H9 (cell line): ENCODE measurements around the gene CERS6. TPM values are rescaled to one million over a fixed set of nuclear protein-coding genes. Genes with fewer than 3 reads are reported as not detected.

Experiments
- DNase-seq: peaks from one replicate; pipeline ENCODE4 v3.0.0-alpha.2; 2017
- H2AFZ ChIP-seq: one replicate; pipeline ENCODE4 v1.6.1; 2013; ENCODE audit warnings: mild to moderate bottlenecking, low read length, control low read depth, moderate library complexity
- H2AK5ac ChIP-seq: 2 replicates; pipeline ENCODE4 v1.6.1; 2013; ENCODE audit warnings: low read length, control low read depth, mixed read lengths; ENCODE audit not compliant: insufficient read length
- H2BK120ac ChIP-seq: one replicate; pipeline ENCODE4 v1.6.1; 2013; ENCODE audit warnings: low read depth, mild to moderate bottlenecking, low read length, control low read depth, inconsistent platforms; ENCODE audit not compliant: poor library complexity, severe bottlenecking
- H2BK12ac ChIP-seq: 2 replicates; pipeline ENCODE4 v1.6.1; 2013; ENCODE audit warnings: low read length, control low read depth, mixed read lengths, low read depth; ENCODE audit not compliant: insufficient read length
- H2BK15ac ChIP-seq: 2 replicates; pipeline ENCODE4 v1.6.1; 2013; ENCODE audit warnings: low read depth, low read length, control low read depth
- H2BK20ac ChIP-seq: one replicate; pipeline ENCODE4 v1.6.1; 2013; ENCODE audit warnings: low read depth, mild to moderate bottlenecking, low read length, control low read depth, inconsistent platforms; ENCODE audit not compliant: poor library complexity, severe bottlenecking
- H2BK5ac ChIP-seq: 2 replicates; pipeline ENCODE4 v1.6.1; 2013; ENCODE audit warnings: low read length, control low read depth, mixed read lengths; ENCODE audit not compliant: insufficient read length
- H3K14ac ChIP-seq: 2 replicates; pipeline ENCODE4 v1.6.1; 2013; ENCODE audit warnings: low read length, control low read depth; ENCODE audit not compliant: insufficient read depth
- H3K18ac ChIP-seq: 2 replicates; pipeline ENCODE4 v1.6.1; 2013; ENCODE audit warnings: low read depth, mild to moderate bottlenecking, mixed read lengths, low read length, control low read depth; ENCODE audit not compliant: insufficient read length
- H3K23ac ChIP-seq: 2 replicates; pipeline ENCODE4 v1.6.1; 2013; ENCODE audit warnings: low read length, control low read depth, mixed read lengths, low read depth; ENCODE audit not compliant: insufficient read length
- H3K23me2 ChIP-seq: 2 replicates; pipeline ENCODE4 v1.6.1; 2013; ENCODE audit warnings: low read depth, mild to moderate bottlenecking, mixed read lengths, low read length, control low read depth; ENCODE audit not compliant: insufficient read length, poor library complexity, severe bottlenecking
- H3K27ac ChIP-seq: 2 replicates; pipeline ENCODE4 v1.5.1; 2013; ENCODE audit warnings: low read length, control low read depth, mixed read lengths, low read depth; ENCODE audit not compliant: insufficient read length
- H3K27me3 ChIP-seq: 2 replicates; pipeline ENCODE4 v1.6.1; 2013; ENCODE audit warnings: low read length, control low read depth, inconsistent platforms; ENCODE audit not compliant: insufficient read depth
- H3K4ac ChIP-seq: 2 replicates; pipeline ENCODE4 v1.6.1; 2013; ENCODE audit warnings: low read depth, mild to moderate bottlenecking, control low read depth, inconsistent platforms, low read length, moderate library complexity
- H3K4me1 ChIP-seq: 2 replicates; pipeline ENCODE4 v1.6.1; 2013; ENCODE audit warnings: low read length, control low read depth, inconsistent platforms; ENCODE audit not compliant: insufficient read depth
- H3K4me2 ChIP-seq: 2 replicates; pipeline ENCODE4 v1.6.1; 2013; ENCODE audit warnings: low read length, control low read depth, mixed read lengths; ENCODE audit not compliant: insufficient read length, insufficient read depth
- H3K56ac ChIP-seq: 2 replicates; pipeline ENCODE4 v1.6.1; 2013; ENCODE audit warnings: low read depth, mild to moderate bottlenecking, mixed read lengths, low read length, control low read depth; ENCODE audit not compliant: insufficient read length
- H3K79me1 ChIP-seq: 2 replicates; pipeline ENCODE4 v1.6.1; 2013; ENCODE audit warnings: low read depth, mild to moderate bottlenecking, moderate library complexity, low read length, control low read depth, inconsistent platforms; ENCODE audit not compliant: insufficient read depth, poor library complexity, severe bottlenecking
- H3K79me2 ChIP-seq: 2 replicates; pipeline ENCODE4 v1.6.1; 2013; ENCODE audit warnings: low read length, control low read depth, inconsistent platforms; ENCODE audit not compliant: insufficient read depth
- H3K9ac ChIP-seq: 2 replicates; pipeline ENCODE4 v1.6.1; 2013; ENCODE audit warnings: low read length, control low read depth, mixed read lengths; ENCODE audit not compliant: insufficient read length; ENCODE audit errors: extremely low read depth
- H3K9me3 ChIP-seq: one replicate; pipeline ENCODE4 v1.6.1; 2013; ENCODE audit warnings: low read depth, low read length, inconsistent platforms; ENCODE audit not compliant: control insufficient read depth
- H3T11ph ChIP-seq: one replicate; pipeline ENCODE4 v1.6.1; 2013; ENCODE audit warnings: mild to moderate bottlenecking, low read length, control low read depth, inconsistent platforms
- H4K20me1 ChIP-seq: one replicate; pipeline ENCODE4 v1.6.1; 2013; ENCODE audit not compliant: control insufficient read depth, insufficient read length, insufficient read depth
- H4K5ac ChIP-seq: 2 replicates; pipeline ENCODE4 v1.6.1; 2013; ENCODE audit warnings: low read depth, mild to moderate bottlenecking, mixed read lengths, low read length, control low read depth; ENCODE audit not compliant: insufficient read length
- H4K8ac ChIP-seq: replicated peaks from 2 replicates; pipeline ENCODE4 v1.6.1; 2013; ENCODE audit warnings: low read length, control low read depth, mixed read lengths, low read depth; ENCODE audit not compliant: insufficient read length
- H4K91ac ChIP-seq: 2 replicates; pipeline ENCODE4 v1.6.1; 2013; ENCODE audit warnings: low read depth, mild to moderate bottlenecking, moderate library complexity, mixed read lengths, low read length, control low read depth; ENCODE audit not compliant: insufficient read length
- H3K27ac Mint-ChIP-seq, 3 experiments: 2 replicates in 2 of 3; 3 replicates in 1 of 3; pipeline ENCODE4 v1.8.0; 2020 to 2021; ENCODE audit warnings: mixed read lengths in 3 of 3, mild to moderate bottlenecking in 1 of 3, moderate library complexity in 1 of 3
- H3K27me3 Mint-ChIP-seq: 2 replicates; pipeline ENCODE4 v1.8.0; 2021; ENCODE audit warnings: low read depth, mild to moderate bottlenecking, moderate library complexity, mixed read lengths
- H3K36me3 Mint-ChIP-seq, 3 experiments: 2 replicates in 2 of 3; 3 replicates in 1 of 3; pipeline ENCODE4 v1.8.0; 2020 to 2021; ENCODE audit warnings: low read depth in 3 of 3, mixed read lengths in 3 of 3; ENCODE audit not compliant: insufficient read depth in 1 of 3
- H3K4me1 Mint-ChIP-seq, 2 experiments: 2 replicates each; pipeline ENCODE4 v1.8.0; 2020; ENCODE audit warnings: mixed read lengths in 2 of 2
- H3K4me3 Mint-ChIP-seq, 2 experiments: 2 replicates in 1 of 2; 3 replicates in 1 of 2; pipeline ENCODE4 v1.8.0; 2020 to 2021; ENCODE audit warnings: mild to moderate bottlenecking in 2 of 2, mixed read lengths in 2 of 2, moderate library complexity in 1 of 2
- H3K9me3 Mint-ChIP-seq, 2 experiments: 2 replicates in 1 of 2; 3 replicates in 1 of 2; pipeline ENCODE4 v1.8.0; 2020; ENCODE audit warnings: mild to moderate bottlenecking in 2 of 2, mixed read lengths in 2 of 2, moderate library complexity in 1 of 2
- CTCF ChIP-seq: fragments of 200-600 bp; sonication (generic); conservative IDR thresholded peaks from 3 replicates; pipeline ENCODE4 v1.8.0; 2021; ENCODE audit warnings: antibody characterized with exemption, mild to moderate bottlenecking
- WGBS: extraction: QIAGEN DNeasy Blood & Tissue Kit; methylation state at CpG from one replicate; pipeline ENCODE4 v1.1.7; 2013; ENCODE audit warnings: missing lambda C conversion rate, low lambda C conversion rate, mixed read lengths; ENCODE audit not compliant: insufficient read length; ENCODE audit errors: extremely low coverage; 5-methylcytosine and 5-hydroxymethylcytosine counted together
- total RNA-seq: library from RNA; stranded (reverse); gene quantifications from 2 replicates; pipeline ENCODE4 v1.2.1, GENCODE V29; 2021

CERS6 gene
- total RNA-seq, 1 experiment from 2014 or later = 17.7 TPM

- Histone ChIP-seq H3K23me2 (no peaks in the 10 kb centered on the region), H3K27ac (no peak overlapping the region), H2BK12ac (no peak overlapping the region), H2AFZ (no peak overlapping the region), H4K5ac (no peak overlapping the region), H2BK5ac (no peak overlapping the region), H3K18ac (no peak overlapping the region), H3K23ac (no peak overlapping the region), H3K4ac (no peak overlapping the region), H4K20me1 (no peaks in the 10 kb centered on the region), H3K4me2 (no peak overlapping the region), H3K56ac (no peak overlapping the region), H3K79me1 (peaks cover 3% of the 10 kb centered on the region), H4K8ac (no peak overlapping the region), H2AK5ac (no peak overlapping the region), H3K4me1 (peaks cover 3% of the 10 kb centered on the region; the same call in 1 of the 2 replicates), H2BK15ac (no peak overlapping the region), H3K14ac (no peak overlapping the region), H4K91ac (no peak overlapping the region), H3K9me3 (no peaks in the 10 kb centered on the region), H3T11ph (no peak overlapping the region), H2BK20ac (no peak overlapping the region), H3K9ac (no peak overlapping the region), H3K27me3 (no peaks in the 10 kb centered on the region), H3K79me2 (peaks cover 2% of the 10 kb centered on the region; the same call in 1 of the 2 replicates), H2BK120ac (no peak overlapping the region)
- no CpG with 5 or more reads among the region's 9 CpGs for WGBS
- DNase-seq = no peak
- H3K9me3 Mint-ChIP-seq = no peaks in the 10 kb centered on the region
- no peak for TF ChIP-seq CTCF
- H3K27ac Mint-ChIP-seq = peak overlapping the region in 1 of 3 experiments; percentile 41; a peak in 2 of 7 replicates
- H3K27me3 Mint-ChIP-seq = no peaks in the 10 kb centered on the region
- no peak overlapping the region for H3K4me3 Mint-ChIP-seq
- peaks cover 29 to 52% of the 10 kb centered on the region in 2 experiments for H3K4me1 Mint-ChIP-seq
- H3K36me3 Mint-ChIP-seq = no peaks in the 10 kb centered on the region
Measured at GRCh38 chr2:168482952-168483831, 27.1 kb downstream of the CERS6 start.
